Activated CD4-positive, alpha-beta T cell treated with anti-CD3 and anti-CD28 coated beads, Interleukin-10, Interleukin-2, amounts not matched to agents 100 ng/mL and 50 ng/mL, durations not matched to agents 16 hours and 8 hours (primary cell): ENCODE data around the gene SCARB2.
A peak's percentile ranks its signal among the peaks of the same experiment; 100 is the strongest.
"Not testable (repeated sequence)": the region's sequence is repeated elsewhere in the genome, so short reads cannot be mapped to it uniquely, and the experiment has no call there.

Source experiments
- DNase-seq: peaks from one replicate; pipeline ENCODE4 v3.0.0-alpha.2; 2020

SCARB2 gene

DNA sequence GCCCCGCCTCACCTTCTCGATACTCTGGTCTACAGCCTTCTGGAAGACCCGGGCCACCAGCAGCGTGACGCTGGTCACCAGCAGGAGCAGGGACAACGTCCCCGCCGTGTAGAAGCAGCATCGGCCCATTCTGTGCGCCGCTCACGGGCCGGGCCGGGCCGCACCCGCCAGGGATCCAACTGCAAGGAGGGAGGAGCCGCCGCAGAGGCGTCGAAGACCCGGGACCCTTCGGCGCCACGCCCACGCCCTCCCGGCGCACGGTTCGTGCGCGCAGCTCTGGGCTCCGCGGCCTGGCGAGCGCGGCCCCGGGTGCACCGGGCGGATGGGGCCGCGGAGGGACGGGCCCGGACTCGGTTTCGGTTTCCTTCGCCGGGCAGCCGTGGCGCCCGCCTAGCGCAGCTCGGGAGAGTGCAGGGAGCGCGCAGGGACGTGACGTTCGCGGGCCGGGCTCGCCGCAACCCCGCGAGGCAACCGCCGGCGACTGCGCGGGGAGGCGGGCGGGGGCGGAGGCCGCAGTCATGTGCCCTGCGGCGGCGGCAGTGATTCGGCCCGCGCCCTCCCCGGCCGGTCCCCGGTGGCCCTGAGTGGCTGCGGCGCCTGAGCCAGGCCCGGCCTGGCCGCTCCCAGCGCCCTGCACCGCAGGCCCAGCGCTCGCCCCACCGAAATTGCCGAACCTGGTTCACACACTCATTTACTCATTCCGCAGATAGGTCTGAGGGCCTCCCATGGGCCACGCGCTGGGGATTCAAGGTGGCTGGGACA lies at the start of gene SCARB2:
TSS of gene SCARB2 (minus strand) at position 410 of the 762 bp plus-strand sequence. CDS start at position 129, 281 bp downstream.
- peak; percentile 70 for DNase-seq

DNA sequence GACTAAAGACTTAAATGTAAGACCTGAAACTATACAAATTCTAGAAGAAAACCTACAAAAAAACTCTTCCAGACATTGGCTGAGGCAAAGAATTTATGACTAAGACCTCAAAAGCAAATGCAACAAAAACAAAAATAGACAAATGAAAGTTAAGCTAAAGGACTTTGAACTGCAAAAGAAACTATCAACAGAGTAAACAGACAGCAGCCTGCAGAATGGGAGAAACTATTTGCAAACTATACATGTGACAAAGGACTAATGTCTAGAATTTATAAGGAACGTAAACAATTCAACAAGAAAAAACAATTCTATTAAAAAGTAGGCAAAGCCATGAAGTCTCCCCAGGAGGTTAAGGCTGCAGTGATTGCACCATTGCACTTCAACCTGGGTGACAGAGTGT lies 46.9 kb upstream of the SCARB2 start:
- no peak for DNase-seq

GRCh38 chr4:76257824-76258223 lies 44.2 kb upstream of the SCARB2 start:
- no peak for DNase-seq

DNA sequence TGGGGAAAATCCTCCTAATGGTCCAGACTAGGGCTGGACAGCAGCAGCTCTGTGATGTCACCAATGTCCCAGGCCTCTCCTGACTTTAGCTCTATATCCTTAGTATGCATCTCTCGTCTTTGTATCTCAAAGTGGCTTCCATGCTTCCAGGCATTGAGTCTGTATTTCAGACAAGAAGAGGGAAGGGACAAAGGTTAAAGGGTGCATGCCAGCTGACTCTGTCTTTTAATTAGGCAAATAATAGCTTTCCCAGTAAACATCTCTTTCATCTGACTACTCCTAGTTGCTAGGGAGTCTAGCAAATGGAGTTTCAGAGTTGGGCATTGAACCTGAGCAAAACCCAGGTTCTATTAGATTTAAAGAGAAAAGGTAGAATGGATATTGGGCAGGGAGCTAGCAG lies 43.3 kb upstream of the SCARB2 start:
- DNase-seq: no peak

GRCh38 chr4:76256032-76256431 lies 42.4 kb upstream of the SCARB2 start:
- DNase-seq: no peak

- DNase-seq: no peak
Observed at GRCh38 chr4:76253511-76253910, 39.9 kb upstream of the SCARB2 start.

- DNase-seq: no peak
Observed at GRCh38 chr4:76252271-76252653, 38.6 kb upstream of the SCARB2 start.

DNA sequence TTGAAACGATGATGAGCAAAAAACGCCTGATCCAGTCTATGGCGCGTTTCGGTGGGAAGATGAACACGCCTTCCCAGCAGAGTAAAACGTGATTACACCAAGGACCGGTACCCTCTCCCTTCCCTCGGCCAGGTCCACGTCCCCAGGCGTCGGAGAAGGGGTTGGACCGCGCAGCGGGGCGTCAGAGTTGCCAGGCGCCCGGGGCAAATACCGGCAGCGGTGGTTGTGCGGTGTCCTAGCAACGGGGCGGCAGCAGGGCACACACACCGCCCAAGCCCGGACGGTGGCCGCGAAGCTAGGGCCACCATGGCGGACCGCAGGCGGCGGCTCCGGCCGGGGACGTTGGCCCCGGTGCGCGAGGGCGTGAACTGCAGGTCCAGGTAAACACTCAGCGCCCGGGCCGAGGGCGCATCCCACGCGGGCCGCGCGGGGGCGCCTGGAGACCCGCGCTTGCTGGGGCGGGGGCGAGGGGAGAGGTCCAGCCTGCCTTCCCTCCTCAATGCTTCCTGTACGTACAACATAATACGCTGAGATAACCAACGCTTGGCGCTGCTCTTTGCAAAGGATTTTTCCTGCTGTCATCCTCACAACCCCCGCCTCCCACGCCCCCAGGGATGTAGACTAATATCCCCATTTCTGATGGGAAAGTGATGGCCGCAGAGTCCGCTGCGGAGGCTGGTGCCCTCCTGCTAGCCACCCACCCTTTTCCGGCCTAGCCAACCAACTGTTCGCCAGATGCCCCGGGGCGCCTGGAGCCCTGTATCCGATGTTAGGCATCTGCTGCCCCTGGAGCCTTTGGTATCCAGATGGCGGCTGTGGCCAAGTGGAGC lies 38.0 kb upstream of the SCARB2 start, which contains the start of gene FAM47E:
TSS of gene FAM47E (plus strand) at position 281 of the 830 bp plus-strand sequence. CDS start at position 307, 26 bp downstream.
- peak; percentile 41 for DNase-seq

DNA sequence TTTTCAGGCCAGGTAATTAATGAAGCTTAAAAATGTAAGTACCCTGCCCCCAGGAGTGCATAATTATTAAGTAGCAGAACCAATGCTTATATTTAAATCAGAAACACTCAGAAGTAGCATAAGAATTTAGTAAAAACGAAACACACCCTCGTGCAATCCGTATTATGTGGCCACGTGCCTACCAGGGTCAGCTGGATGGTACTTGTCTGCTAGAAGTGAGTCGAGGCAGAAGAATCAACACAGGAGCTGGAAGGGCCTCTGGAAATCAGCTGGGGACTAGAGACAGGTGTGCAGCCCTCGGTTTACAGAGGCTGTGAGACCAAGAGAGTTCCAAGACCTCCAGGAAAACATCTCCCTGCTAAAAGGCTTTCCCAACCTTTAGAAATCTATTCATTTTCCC lies 37.3 kb upstream of the SCARB2 start:
- DNase-seq: peak; percentile 16

DNA sequence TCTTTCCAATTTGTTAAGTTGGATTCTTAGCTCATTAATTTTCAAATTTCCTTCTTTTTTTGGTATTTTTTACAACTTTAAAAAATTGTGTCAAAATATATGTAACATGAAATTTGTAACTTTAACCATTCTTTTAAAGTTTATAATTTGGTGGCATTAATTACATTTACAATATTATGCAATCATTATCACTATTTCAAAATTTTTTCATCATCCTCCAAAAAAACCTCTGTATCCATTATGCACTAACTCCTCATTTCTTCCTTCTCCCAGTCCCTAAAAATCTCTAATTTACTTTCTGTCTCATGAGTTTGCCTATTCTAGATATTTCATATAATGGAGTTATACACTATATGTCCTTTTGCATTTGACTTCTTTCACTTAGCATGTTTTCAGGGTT lies 33.2 kb upstream of the SCARB2 start:
- no peak for DNase-seq

GRCh38 chr4:76246025-76246424 lies 32.4 kb upstream of the SCARB2 start:
- no peak for DNase-seq

DNA sequence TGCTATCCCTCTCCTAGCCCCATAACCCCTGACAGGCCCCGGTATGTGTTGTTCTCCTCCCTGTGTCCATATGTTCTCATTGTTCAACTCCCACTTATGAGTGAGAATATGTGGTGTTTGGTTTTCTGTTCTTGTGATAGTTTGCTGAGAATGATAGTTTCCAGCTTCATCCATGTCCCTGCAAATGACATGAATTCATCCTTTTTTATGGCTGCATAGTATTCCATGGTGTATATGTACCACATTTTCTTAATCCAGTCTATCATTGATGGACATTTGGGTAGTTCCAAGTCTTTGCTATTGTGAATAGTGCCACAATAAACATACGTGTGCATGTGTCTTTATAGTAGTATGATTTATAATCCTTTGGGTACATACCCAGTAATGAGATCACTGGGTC lies 30.3 kb upstream of the SCARB2 start:
- DNase-seq: not testable (repeated sequence)

GRCh38 chr4:76240236-76240635 lies 26.6 kb upstream of the SCARB2 start:
- no peak for DNase-seq

- no peak for DNase-seq
Observed at GRCh38 chr4:76238701-76239100, 25.1 kb upstream of the SCARB2 start.

DNA sequence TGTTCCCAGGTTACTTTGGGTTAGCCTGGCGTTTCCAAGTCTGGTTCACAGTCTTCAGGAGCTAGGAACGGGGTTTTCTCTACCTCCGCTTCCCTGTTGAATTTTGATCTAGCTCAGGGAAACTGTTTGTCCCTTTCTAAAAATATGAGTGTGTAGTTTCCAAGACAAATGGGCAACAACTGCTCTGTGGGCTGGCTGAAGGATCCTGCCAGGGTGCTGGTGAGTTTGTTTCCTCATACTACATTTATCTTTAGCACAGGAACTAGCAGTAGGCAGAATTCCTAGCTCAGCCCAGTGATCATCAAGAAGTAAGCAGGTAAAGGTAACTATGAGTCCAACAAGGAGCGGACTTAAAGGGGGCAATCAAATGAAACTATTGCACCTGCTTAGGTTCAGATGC lies 24.6 kb upstream of the SCARB2 start:
- DNase-seq: no peak

- DNase-seq: no peak
Observed at GRCh38 chr4:76235915-76236314, 22.3 kb upstream of the SCARB2 start.

DNA sequence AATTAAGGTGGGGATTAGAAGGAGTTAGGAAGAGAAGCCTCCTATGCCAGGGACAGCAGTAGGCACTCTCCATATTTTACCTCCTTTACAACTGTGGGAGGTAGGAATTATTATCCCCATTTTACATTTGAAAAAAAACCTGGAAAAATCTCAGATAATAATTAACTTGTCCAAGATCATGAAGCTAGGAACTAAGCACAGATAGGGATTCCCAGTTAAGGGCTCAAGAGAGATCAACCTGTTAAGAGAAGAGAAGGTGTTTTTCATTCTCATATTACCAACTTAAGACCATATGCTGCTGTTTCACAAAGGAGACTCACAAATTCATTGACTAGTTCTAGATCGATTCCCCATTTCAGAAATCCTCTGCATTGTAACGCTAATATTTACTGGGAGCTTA lies 21.8 kb upstream of the SCARB2 start:
- DNase-seq: no peak

DNA sequence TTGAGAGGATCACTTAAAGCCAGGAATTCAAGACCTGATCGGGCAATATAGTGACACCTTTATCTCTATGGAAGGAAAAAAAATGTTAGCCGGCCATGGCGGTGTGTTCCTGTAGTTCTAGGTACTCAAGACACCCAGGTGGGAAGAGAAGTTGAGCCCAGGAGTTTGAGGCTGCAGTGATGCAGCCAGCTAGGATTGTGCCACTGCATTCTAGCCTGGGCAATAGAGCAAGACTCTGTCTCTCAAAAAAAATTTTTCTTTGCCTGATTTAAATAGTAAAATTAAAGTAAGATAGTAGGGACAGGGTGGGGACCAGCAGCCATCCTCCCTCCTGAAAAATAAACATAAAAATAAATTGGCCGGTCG lies 21.0 kb upstream of the SCARB2 start:
- no peak for DNase-seq

- no peak for DNase-seq
Observed at GRCh38 chr4:76233967-76234678, 20.5 kb upstream of the SCARB2 start.

GRCh38 chr4:76233529-76233928 lies 19.9 kb upstream of the SCARB2 start:
- no peak for DNase-seq

DNA sequence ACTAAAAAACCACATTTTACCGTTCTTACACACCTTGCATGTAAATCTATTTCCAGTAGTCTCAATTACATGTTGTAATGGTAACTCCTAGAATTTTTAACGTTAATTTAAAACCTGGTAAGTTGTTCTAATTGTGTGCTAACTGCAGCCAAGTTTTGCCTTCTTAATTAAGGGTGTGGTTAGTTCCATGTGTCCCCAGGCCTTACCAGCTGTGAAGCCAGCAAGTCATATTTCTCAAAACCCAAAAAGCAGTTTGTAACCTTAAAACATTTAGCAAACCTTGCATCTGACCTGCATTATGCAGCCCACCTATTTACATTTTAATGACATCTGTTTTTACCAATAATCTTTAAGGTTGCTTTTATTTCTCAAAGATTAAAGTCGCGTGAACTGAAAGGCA lies 19.5 kb upstream of the SCARB2 start:
- DNase-seq: no peak

DNA sequence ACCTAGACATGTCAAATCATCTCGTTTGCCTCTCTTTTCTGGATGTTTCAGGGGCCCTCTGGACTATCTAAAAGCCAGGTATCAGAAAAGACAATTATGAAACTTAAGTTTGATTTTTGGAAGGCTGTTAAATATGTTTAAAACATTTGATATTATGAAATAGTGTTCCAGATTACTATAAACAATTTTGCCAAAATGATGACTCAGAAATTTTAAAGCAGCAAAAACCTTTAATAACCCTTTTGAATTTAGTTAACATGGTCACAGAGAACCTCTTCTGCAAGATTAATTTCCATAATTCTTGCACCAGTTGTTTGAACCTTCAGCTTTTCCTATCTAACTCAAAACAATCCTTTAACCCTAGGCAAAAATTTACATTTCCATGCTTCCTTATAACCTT lies 19.1 kb upstream of the SCARB2 start:
- no peak for DNase-seq

GRCh38 chr4:76226418-76226817 lies 12.8 kb upstream of the SCARB2 start:
- no peak for DNase-seq

- no peak for DNase-seq
Observed at GRCh38 chr4:76224171-76224570, 10.5 kb upstream of the SCARB2 start.
